Aorta (tissue), 5 donors: ENCODE data around the gene EVC2. TPM values are rescaled to one million over a fixed set of nuclear protein-coding genes. Genes with fewer than 3 reads are reported as not detected.

Experiments used
- ATAC-seq: fragments of 200-7000 bp; cut with Tn5 transposase; one replicate; pipeline ENCODE4 v1.9.1; 2022; ENCODE audit warnings: moderate library complexity; ENCODE audit not compliant: low FRiP score
- DNase-seq, 2 donors: peaks; one replicate each; pipeline ENCODE4 v3.0.0-alpha.2; 2020
- H3K27ac ChIP-seq, 2 donors: one replicate each; pipeline ENCODE4 v1.5.1; 2013; ENCODE audit warnings: low read length in 2 of 2, mild to moderate bottlenecking in 2 of 2, moderate library complexity in 2 of 2, control low read depth in 1 of 2, inconsistent platforms in 1 of 2, low read depth in 1 of 2
- H3K27me3 ChIP-seq, 2 donors: one replicate each; pipeline ENCODE4 v1.6.1; 2013; ENCODE audit warnings: control low read depth in 1 of 2, low read length in 1 of 2, mild to moderate bottlenecking in 1 of 2, moderate library complexity in 1 of 2; ENCODE audit not compliant: insufficient read depth in 2 of 2, control insufficient read depth in 1 of 2
- H3K36me3 ChIP-seq, 2 donors: one replicate each; pipeline ENCODE4 v1.6.1; 2013; ENCODE audit warnings: control low read depth in 1 of 2, low read length in 1 of 2, mild to moderate bottlenecking in 1 of 2; ENCODE audit not compliant: insufficient read depth in 2 of 2, control insufficient read depth in 1 of 2
- H3K4me1 ChIP-seq, 2 donors: one replicate each; pipeline ENCODE4 v1.6.1; 2013; ENCODE audit warnings: low read length in 2 of 2, control low read depth in 1 of 2, mild to moderate bottlenecking in 1 of 2, moderate library complexity in 1 of 2; ENCODE audit not compliant: insufficient read depth in 2 of 2, control insufficient read depth in 1 of 2
- H3K4me3 ChIP-seq, 2 donors: one replicate each; pipeline ENCODE4 v1.5.1; 2013; ENCODE audit warnings: low read length in 2 of 2, control low read depth in 1 of 2, mild to moderate bottlenecking in 1 of 2
- H3K9me3 ChIP-seq: one replicate; pipeline ENCODE4 v1.6.1; 2013; ENCODE audit warnings: mild to moderate bottlenecking, low read length; ENCODE audit not compliant: control insufficient read depth
- WGBS, 2 donors: extraction: QIAGEN DNeasy Blood & Tissue Kit; methylation state at CpG; one replicate each; pipeline ENCODE4 v1.1.7; 2013; 5-methylcytosine and 5-hydroxymethylcytosine counted together
- intact Hi-C, 2 donors: fragments of 100-400 bp; cut with DNase I; formaldehyde crosslinking; loops; one replicate each; pipeline versions ENCODE4 v1.14.2 to v1.15.0; 2022
- polyA plus RNA-seq, 2 donors: library from polyadenylated mRNA; stranded (reverse); fragments of 200-250 nt; gene quantifications; one replicate each; pipeline ENCODE4 v1.2.3, GENCODE V29; 2013
- total RNA-seq, 2 donors: library from RNA; stranded (reverse); fragmentation: NEBNext Ultra II Directional; extraction: Animal tissue kit (Norgen Biotek cat#: 25700); gene quantifications; one replicate each; pipeline ENCODE4 v1.2.1, GENCODE V29; 2021
- donor health status: healthy with polysubstance abuse.
- donor health status: Bipolar disorder and iron deficiency.
- donor health status: DM: no; HTN: no; CAD: no.
- donor health status: DM: no; HTN: no; CAD: no.
- donor health status: DM: yes; HTN: yes; CAD: no.

The EVC2 gene
- total and polyA plus RNA-seq, 4 donors: 2.1 to 16.0 (median 9.1) TPM

DNA sequence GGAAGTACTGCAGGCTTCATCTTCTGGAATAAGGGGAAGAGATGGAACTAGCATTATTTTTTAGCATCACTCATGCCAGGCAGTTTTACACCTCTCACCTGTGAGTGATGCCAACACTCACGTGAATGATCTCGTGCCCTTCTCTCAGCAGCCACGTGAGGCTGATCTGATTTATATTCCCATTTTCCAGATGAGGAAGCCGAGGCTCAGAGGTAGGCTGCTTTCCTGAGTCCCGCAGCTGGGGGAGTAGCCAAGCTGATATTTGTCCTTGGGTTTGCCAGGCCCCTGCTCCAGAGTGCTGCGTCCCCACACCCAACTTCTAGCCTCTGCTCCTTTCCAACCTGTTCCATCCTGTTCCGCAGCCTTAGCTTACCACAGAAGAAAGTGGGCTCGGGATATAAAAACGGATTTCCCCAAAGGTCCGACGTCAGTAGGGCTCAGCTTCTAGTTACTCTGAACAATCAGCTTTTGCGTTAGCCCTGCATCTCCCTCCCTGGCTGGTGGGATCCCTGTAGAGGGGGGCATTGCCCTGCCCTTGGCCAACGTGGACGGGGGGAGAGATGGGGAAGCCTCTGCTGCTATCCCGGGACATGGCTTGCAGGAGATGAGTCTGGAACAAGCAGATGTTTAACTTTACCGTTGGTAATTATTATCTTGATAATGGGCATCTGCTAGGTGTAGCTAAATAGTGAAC, 11.9 kb upstream of the EVC2 start:
- 83 to 85% methylated on average over 16 of the region's 16 CpGs for WGBS, 2 donors
- H3K4me3 ChIP-seq: no peak overlapping the region
- H3K27ac ChIP-seq: no peak overlapping the region
- no peak for ATAC-seq
- peaks cover 0 to 3% of the 10 kb centered on the region in 2 donors for H3K36me3 ChIP-seq
- no peaks in the 10 kb centered on the region for H3K27me3 ChIP-seq
- intact Hi-C loops: no loop called here
- H3K9me3 ChIP-seq: no peaks in the 10 kb centered on the region
- H3K4me1 ChIP-seq: peaks cover 0 to 3% of the 10 kb centered on the region in 2 donors
- DNase-seq: no peak

DNA sequence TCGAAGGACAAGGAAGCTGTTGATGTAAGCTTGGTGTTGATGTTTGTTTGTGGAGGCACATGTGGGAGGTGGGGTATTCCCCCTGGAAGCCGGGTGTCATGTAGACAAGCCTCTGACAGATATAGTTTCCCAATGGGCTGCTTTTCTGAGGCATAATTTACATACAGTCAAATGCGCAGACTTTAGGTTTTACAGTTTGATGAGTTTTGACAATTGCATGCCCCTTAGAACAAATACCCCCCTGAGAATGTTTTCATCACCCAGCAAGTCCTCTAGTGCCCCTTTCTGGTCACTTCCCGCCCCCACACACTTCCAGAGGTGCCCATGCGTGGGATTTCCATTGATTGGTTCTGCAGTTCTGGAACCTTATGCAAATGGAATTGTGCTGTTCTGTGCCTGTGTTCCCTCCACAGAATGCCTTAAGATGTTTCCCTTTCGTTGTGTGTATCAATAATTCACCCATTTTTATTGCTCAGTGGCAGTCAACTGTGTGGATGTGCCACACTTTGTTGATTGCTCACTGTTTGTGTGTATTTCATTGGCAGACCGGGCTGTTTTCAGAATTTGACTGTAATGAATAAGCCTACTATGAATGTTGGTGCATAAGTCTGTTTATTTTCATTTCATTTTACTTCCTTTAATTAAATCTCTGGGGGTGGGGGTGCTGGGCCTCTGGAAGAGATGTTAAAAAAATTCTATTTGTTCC, 11.1 kb upstream of the EVC2 start:
- no peaks in the 10 kb centered on the region for H3K27me3 ChIP-seq
- no peaks in the 10 kb centered on the region for H3K9me3 ChIP-seq
- WGBS, 2 donors: 81 to 82% methylated on average over 7 of the region's 7 CpGs
- H3K27ac ChIP-seq: no peak overlapping the region
- peaks cover 0 to 3% of the 10 kb centered on the region in 2 donors for H3K4me1 ChIP-seq
- ATAC-seq (no peak), DNase-seq (no peak)
- peaks cover 0 to 3% of the 10 kb centered on the region in 2 donors for H3K36me3 ChIP-seq
- intact Hi-C loops: no loop called here
- no peak overlapping the region for H3K4me3 ChIP-seq

DNA sequence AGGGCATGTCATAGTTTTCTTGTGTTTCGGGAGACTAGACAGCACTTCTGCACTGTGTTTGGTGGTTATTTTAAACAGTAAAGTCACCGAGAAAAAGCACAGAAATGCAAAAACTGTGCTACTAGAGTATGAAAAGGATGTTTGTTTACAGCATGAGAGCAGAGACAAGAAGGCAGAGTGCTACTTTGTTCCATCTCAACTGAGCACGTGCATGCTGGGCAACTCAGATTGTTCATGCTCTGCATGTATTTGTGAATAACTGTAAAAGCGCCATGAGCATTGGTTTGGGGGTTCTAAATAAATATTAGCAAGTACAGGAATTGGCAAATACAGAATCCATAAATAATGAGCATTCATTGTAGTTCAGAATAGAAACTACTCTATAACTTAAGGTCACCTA, 10.1 kb upstream of the EVC2 start:
- Histone ChIP-seq H3K4me1 (peaks cover 0 to 3% of the 10 kb centered on the region in 2 donors), H3K27ac (no peak overlapping the region)
- ATAC-seq: no peak

DNA sequence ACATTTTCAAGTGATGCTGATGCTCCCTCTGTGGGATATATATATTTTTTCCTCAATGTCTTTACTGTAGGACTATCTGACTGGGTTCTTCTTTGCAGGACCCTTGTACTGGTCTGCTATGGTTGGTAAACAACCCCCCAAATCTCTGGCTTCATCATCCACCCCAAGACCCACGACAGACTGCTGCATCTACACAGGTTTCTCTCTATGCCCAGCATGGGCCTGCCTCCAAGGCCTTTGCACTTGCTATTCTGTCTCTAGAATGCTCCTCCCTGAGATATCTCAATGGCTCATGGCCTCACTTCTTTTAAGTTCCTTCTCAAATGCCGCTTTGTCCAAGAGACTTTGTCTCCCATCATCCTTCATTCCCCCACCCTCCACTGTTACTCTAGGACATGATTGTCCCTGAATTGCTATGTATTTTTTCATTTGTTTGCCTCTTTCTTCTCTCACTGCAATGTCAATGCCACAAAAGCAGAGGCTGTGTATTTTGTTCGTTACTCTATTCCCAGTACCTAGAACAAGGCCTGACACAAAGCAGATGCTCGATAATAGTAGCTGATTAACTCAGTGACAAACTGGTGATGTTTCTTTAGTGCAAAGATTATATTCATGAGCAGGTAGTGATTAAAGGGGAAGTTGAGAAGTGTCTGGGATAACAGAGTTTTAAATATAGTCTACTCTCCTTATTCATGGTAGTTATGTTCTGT, 9.2 kb upstream of the EVC2 start:
- Histone ChIP-seq H3K9me3 (no peaks in the 10 kb centered on the region), H3K36me3 (peaks cover 0 to 1% of the 10 kb centered on the region in 2 donors), H3K27ac (no peak overlapping the region), H3K4me3 (no peak overlapping the region), H3K27me3 (no peaks in the 10 kb centered on the region), H3K4me1 (peaks cover 0 to 3% of the 10 kb centered on the region in 2 donors)
- ATAC-seq (no peak), DNase-seq (no peak)
- WGBS, 2 donors: 88 to 89% methylated on average over 4 of the region's 4 CpGs
- intact Hi-C loops: no loop called here

More for the DNA sequence above, 10.1 kb upstream of the EVC2 start:
- Histone ChIP-seq H3K4me3 (no peak overlapping the region), H3K27me3 (no peaks in the 10 kb centered on the region), H3K9me3 (no peaks in the 10 kb centered on the region), H3K36me3 (peaks cover 0 to 3% of the 10 kb centered on the region in 2 donors)
- DNase-seq: no peak
- WGBS, 2 donors: 61 to 69% methylated on average over 4 of the region's 4 CpGs
- intact Hi-C loops: no loop called here

DNA sequence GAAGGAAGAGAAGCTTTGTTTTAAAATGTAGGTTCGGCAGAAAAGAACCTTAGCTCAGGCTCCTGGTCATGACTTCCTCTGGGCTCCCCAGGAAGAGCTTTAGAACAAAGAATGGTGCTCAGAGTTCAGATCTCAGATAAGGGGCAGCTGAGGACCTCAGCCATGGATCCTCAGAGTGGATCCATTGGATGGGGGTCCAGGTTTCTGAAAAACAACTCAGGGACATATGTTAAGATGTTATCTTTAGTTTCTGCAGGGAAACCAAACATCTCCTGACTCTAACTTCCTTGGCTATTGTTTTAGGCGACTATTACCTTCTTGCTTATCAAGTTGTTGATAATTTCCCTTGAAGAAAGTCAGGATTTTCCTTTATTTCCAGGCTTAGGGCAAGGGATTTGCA, 8.0 kb upstream of the EVC2 start:
- DNase-seq: no peak
- intact Hi-C loops: no loop called here
- no peak for ATAC-seq
- H3K27ac ChIP-seq: no peak overlapping the region
- H3K9me3 ChIP-seq: no peaks in the 10 kb centered on the region
- no peak overlapping the region for H3K4me3 ChIP-seq
- 60 to 73% methylated on average over 2 of the region's 2 CpGs for WGBS, 2 donors
- H3K36me3 ChIP-seq: peaks cover 0 to 1% of the 10 kb centered on the region in 2 donors
- peaks cover 3 to 4% of the 10 kb centered on the region in 2 donors for H3K4me1 ChIP-seq
- H3K27me3 ChIP-seq: no peaks in the 10 kb centered on the region

DNA sequence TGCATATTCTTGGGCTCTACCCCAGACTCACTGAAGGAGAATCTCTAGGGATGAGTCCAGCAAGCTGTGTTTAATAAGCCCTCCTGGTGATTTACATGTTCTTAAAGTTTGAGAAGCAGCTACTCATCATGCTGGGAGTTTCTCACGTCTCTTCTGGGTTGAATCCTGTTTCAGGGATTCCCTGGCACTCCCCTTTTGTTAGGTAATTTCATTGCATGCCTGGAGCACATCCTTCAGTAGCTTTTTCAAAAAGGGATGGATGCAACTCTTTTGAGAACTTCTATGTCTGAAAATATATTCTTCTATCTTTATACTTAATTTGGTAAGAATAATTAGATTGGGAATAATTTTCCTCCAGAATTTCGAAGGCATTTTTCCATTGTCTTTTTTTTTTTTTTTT, 7.0 kb upstream of the EVC2 start:
- H3K4me3 ChIP-seq: no peak overlapping the region
- no peak overlapping the region for H3K27ac ChIP-seq
- peaks cover 3 to 4% of the 10 kb centered on the region in 2 donors for H3K4me1 ChIP-seq
- no peaks in the 10 kb centered on the region for H3K9me3 ChIP-seq
- intact Hi-C loops: no loop called here
- 74 to 77% methylated on average over 2 of the region's 2 CpGs for WGBS, 2 donors
- no peaks in the 10 kb centered on the region for H3K36me3 ChIP-seq
- ATAC-seq: no peak
- H3K27me3 ChIP-seq: no peaks in the 10 kb centered on the region
- DNase-seq: no peak

DNA sequence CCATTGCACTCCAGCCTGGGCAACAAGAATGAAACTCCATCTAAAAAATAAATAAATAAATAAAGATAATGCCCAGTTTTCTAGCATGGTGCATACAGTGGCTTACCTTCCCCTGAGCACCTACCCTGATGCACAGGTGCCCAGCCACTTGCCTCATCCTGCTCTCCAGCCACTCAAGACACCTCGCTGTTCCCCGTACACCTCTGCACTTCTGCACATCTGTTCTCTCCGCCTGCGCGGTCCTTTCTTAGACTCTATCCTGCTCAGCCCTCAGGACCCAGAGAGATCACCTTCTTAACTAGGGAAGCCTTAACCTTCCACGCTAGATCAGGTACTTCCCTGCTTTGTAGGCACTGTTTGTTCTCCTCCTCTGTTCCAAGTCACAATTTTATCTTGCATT, 5.5 kb upstream of the EVC2 start:
- no peak overlapping the region for H3K27ac ChIP-seq
- no peaks in the 10 kb centered on the region for H3K27me3 ChIP-seq
- H3K4me3 ChIP-seq: no peak overlapping the region
- H3K4me1 ChIP-seq: peaks cover 3 to 4% of the 10 kb centered on the region in 2 donors
- no peak for ATAC-seq
- no peaks in the 10 kb centered on the region for H3K36me3 ChIP-seq
- H3K9me3 ChIP-seq: no peaks in the 10 kb centered on the region
- 78 to 89% methylated on average over 6 of the region's 6 CpGs for WGBS, 2 donors
- intact Hi-C loops: loop anchor here (5.0 kb wide), 2 partner anchors 33 to 73 kb away; no protein-coding TSS in a partner anchor
- DNase-seq: no peak

DNA sequence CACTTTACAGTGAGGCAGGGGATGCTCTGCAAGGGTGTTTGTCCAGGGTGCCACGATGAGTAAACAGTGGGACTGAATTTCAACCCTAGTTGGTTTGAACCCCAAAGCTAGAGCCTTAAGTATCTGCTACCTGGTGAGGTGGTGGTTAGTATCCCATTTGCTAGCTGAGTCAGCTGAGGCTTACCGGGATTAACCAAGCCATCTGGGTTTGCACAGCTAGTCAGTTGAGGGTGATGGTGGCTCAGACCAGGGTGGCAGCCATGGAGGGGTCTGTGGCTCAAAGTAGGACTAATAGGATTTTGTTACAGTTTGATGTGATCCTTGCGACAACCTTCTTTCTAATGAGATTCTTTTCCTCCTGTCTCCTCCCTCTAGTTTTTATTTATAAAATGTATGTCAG, 4.6 kb upstream of the EVC2 start:
- H3K4me3 ChIP-seq: no peak overlapping the region
- H3K27ac ChIP-seq: no peak overlapping the region
- H3K4me1 ChIP-seq: peaks cover 3 to 4% of the 10 kb centered on the region in 2 donors
- no peak for ATAC-seq
- WGBS, 2 donors: 87 to 88% methylated on average over 3 of the region's 3 CpGs
- H3K27me3 ChIP-seq: no peaks in the 10 kb centered on the region
- no peak for DNase-seq
- no peaks in the 10 kb centered on the region for H3K36me3 ChIP-seq
- H3K9me3 ChIP-seq: no peaks in the 10 kb centered on the region
- intact Hi-C loops: loop anchor here (5.0 kb wide), 2 partner anchors 34 to 74 kb away; no protein-coding TSS in a partner anchor
